ENCODE data around the gene CAMK1D.

DNA sequence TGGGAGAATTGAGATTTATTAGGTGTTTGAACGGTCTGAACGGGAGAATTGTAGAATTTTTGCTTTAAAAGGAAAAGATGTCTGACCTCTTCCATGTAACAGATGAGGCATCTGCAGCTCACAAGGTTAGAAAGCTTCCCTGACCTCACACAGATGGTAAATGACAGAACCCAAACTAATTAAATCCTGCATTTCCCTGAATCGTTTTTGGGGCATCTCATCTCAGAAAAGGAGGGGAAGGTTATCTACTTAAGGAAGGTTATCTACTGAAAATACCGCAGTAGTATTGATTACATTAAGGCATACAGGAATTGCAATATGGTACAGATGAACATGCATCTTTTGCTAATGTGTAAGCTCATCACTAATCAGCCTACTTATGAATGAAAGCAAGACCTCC, 373.9 kb downstream of the CAMK1D start:
- TF ChIP-seq CTCF (conservative IDR thresholded peaks at IDR 0.05; ENCODE audit: low read depth in 2 of 2): no peak
- TF ChIP-seq, protein P1, sequence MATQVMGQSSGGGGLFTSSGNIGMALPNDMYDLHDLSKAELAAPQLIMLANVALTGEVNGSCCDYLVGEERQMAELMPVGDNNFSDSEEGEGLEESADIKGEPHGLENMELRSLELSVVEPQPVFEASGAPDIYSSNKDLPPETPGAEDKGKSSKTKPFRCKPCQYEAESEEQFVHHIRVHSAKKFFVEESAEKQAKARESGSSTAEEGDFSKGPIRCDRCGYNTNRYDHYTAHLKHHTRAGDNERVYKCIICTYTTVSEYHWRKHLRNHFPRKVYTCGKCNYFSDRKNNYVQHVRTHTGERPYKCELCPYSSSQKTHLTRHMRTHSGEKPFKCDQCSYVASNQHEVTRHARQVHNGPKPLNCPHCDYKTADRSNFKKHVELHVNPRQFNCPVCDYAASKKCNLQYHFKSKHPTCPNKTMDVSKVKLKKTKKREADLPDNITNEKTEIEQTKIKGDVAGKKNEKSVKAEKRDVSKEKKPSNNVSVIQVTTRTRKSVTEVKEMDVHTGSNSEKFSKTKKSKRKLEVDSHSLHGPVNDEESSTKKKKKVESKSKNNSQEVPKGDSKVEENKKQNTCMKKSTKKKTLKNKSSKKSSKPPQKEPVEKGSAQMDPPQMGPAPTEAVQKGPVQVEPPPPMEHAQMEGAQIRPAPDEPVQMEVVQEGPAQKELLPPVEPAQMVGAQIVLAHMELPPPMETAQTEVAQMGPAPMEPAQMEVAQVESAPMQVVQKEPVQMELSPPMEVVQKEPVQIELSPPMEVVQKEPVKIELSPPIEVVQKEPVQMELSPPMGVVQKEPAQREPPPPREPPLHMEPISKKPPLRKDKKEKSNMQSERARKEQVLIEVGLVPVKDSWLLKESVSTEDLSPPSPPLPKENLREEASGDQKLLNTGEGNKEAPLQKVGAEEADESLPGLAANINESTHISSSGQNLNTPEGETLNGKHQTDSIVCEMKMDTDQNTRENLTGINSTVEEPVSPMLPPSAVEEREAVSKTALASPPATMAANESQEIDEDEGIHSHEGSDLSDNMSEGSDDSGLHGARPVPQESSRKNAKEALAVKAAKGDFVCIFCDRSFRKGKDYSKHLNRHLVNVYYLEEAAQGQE (IDR thresholded peaks at IDR 0.05; ENCODE audit: unreplicated experiment): no peak
- no peak for TF ChIP-seq POLR2AphosphoS5 (IDR thresholded peaks at IDR 0.05; ENCODE audit: low read depth)
